Liver (tissue), 9 donors: Measurements from ENCODE around the gene LAMB4. TPM values are rescaled to one million over a fixed set of nuclear protein-coding genes. Genes with fewer than 3 reads are reported as not detected.

ENCODE experiments used
- DNase-seq: peaks from one replicate; pipeline ENCODE4 v3.0.0-alpha.2; 2017; ENCODE audit warnings: low spot score
- H3K27ac ChIP-seq, 2 donors: one replicate each; pipeline ENCODE4 v1.7.0; 2013; ENCODE audit warnings: inconsistent platforms in 2 of 2, low read length in 2 of 2, control low read depth in 1 of 2, low read depth in 1 of 2, mild to moderate bottlenecking in 1 of 2
- H3K27me3 ChIP-seq, 4 donors: one replicate each; pipeline versions ENCODE4 v1.6.1 to v1.7.0; 2013; ENCODE audit warnings: low read length in 3 of 4, inconsistent platforms in 1 of 4, mild to moderate bottlenecking in 1 of 4, moderate library complexity in 1 of 4; ENCODE audit not compliant: control insufficient read depth in 4 of 4, insufficient read depth in 4 of 4
- H3K36me3 ChIP-seq, 4 donors: one replicate each; pipeline versions ENCODE4 v1.6.1 to v1.7.0; 2013; ENCODE audit warnings: low read length in 3 of 4, mild to moderate bottlenecking in 3 of 4, low read depth in 1 of 4, moderate library complexity in 1 of 4; ENCODE audit not compliant: control insufficient read depth in 4 of 4, insufficient read depth in 3 of 4
- H3K4me1 ChIP-seq, 4 donors: one replicate each; pipeline versions ENCODE4 v1.6.1 to v1.7.0; 2013; ENCODE audit warnings: low read length in 3 of 4, mild to moderate bottlenecking in 3 of 4, moderate library complexity in 1 of 4; ENCODE audit not compliant: control insufficient read depth in 4 of 4, insufficient read depth in 4 of 4
- H3K4me3 ChIP-seq, 3 donors: one replicate each; pipeline versions ENCODE4 v1.6.1 to v1.7.0; 2013; ENCODE audit warnings: low read length in 3 of 3, control low read depth in 1 of 3, low read depth in 1 of 3, mild to moderate bottlenecking in 1 of 3
- H3K9ac ChIP-seq, 2 donors: one replicate each; pipeline ENCODE4 v1.7.0; 2013; ENCODE audit warnings: low read length in 2 of 2, mild to moderate bottlenecking in 2 of 2, moderate library complexity in 2 of 2, control low read depth in 1 of 2, low read depth in 1 of 2
- H3K9me3 ChIP-seq, 4 donors: one replicate each; pipeline versions ENCODE4 v1.6.1 to v1.7.0; 2013; ENCODE audit warnings: low read length in 3 of 4; ENCODE audit not compliant: control insufficient read depth in 4 of 4
- ATF3 ChIP-seq: IDR thresholded peaks from 2 replicates; pipeline ENCODE4 v1.6.1; 2016; ENCODE audit warnings: antibody characterized with exemption
- CTCF ChIP-seq: fragments of 150-350 bp; IDR thresholded peaks from 2 replicates; pipeline ENCODE4 v1.5.1; 2017; ENCODE audit warnings: improper control_type of control experiment, low read depth, low read length; ENCODE audit not compliant: missing input control
- EGR1 ChIP-seq, 2 donors: IDR thresholded peaks; 2 replicates each; pipeline ENCODE4 v1.6.1; 2016 to 2018; ENCODE audit warnings: antibody characterized with exemption in 2 of 2, low read depth in 2 of 2
- FOXA1 ChIP-seq: IDR thresholded peaks from 2 replicates; pipeline ENCODE4 v1.6.1; 2016; ENCODE audit warnings: antibody characterized with exemption
- FOXA2 ChIP-seq: IDR thresholded peaks from 2 replicates; pipeline ENCODE4 v1.6.1; 2016; ENCODE audit warnings: antibody characterized with exemption
- GABPA ChIP-seq, 2 donors: IDR thresholded peaks in 1 of 2; conservative IDR thresholded peaks in 1 of 2; 2 replicates each; pipeline ENCODE4 v1.6.1; 2016; ENCODE audit warnings: antibody characterized with exemption in 2 of 2, mild to moderate bottlenecking in 1 of 2, moderate library complexity in 1 of 2
- HNF4A ChIP-seq, 2 donors: conservative IDR thresholded peaks; 2 replicates each; pipeline ENCODE4 v1.6.1; 2016; ENCODE audit warnings: antibody characterized with exemption in 2 of 2, mild to moderate bottlenecking in 2 of 2
- HNF4G ChIP-seq: IDR thresholded peaks from 2 replicates; pipeline ENCODE4 v1.6.1; 2016; ENCODE audit warnings: antibody characterized with exemption
- JUND ChIP-seq, 2 donors: IDR thresholded peaks; 2 replicates each; pipeline ENCODE4 v1.6.1; 2016; ENCODE audit warnings: antibody characterized with exemption in 2 of 2
- MAX ChIP-seq: IDR thresholded peaks from 2 replicates; pipeline ENCODE4 v1.6.1; 2016; ENCODE audit warnings: antibody characterized with exemption
- NR2F2 ChIP-seq: IDR thresholded peaks from 2 replicates; pipeline ENCODE4 v1.6.1; 2016; ENCODE audit warnings: antibody characterized with exemption
- RAD21 ChIP-seq, 2 donors: IDR thresholded peaks; 2 replicates each; pipeline ENCODE4 v1.6.1; 2016; ENCODE audit warnings: antibody characterized with exemption in 2 of 2, mild to moderate bottlenecking in 2 of 2
- REST ChIP-seq: IDR thresholded peaks from 2 replicates; pipeline ENCODE4 v1.6.1; 2016; ENCODE audit warnings: antibody characterized with exemption, mild to moderate bottlenecking
- RXRA ChIP-seq, 2 donors: IDR thresholded peaks; 2 replicates each; pipeline ENCODE4 v1.6.1; 2017 to 2018; ENCODE audit warnings: antibody characterized with exemption in 2 of 2, mild to moderate bottlenecking in 1 of 2
- SP1 ChIP-seq: IDR thresholded peaks from 2 replicates; pipeline ENCODE4 v1.6.1; 2018; ENCODE audit warnings: antibody characterized with exemption, mild to moderate bottlenecking
- TAF1 ChIP-seq: conservative IDR thresholded peaks from 2 replicates; pipeline ENCODE4 v1.6.1; 2016; ENCODE audit warnings: antibody characterized with exemption, mild to moderate bottlenecking
- YY1 ChIP-seq: IDR thresholded peaks from 2 replicates; pipeline ENCODE4 v1.6.1; 2016; ENCODE audit warnings: antibody characterized with exemption, mild to moderate bottlenecking
- ZBTB33 ChIP-seq: IDR thresholded peaks from 2 replicates; pipeline ENCODE4 v1.6.1; 2016; ENCODE audit warnings: antibody characterized with exemption
- WGBS: extraction: QIAGEN DNeasy Blood & Tissue Kit; methylation state at CpG from one replicate; pipeline ENCODE4 v1.1.7; 2013; 5-methylcytosine and 5-hydroxymethylcytosine counted together
- polyA plus RNA-seq, 2 donors: library from polyadenylated mRNA; stranded (reverse) in 1 of 2; unstranded in 1 of 2; fragments of 200-250 nt in 1 of 2; fragments of >200 nt in 1 of 2; fragmentation: Nextera tagmentation in 1 of 2; extraction: Ambion mirVana in 1 of 2; gene quantifications; one replicate each; pipeline versions ENCODE4 v1.2.1 to v1.2.3, GENCODE V29; 2013 to 2015
- total RNA-seq, 2 donors: library from RNA; depleted of rRNA; stranded (reverse); fragments of >200 nt; gene quantifications; one replicate each; pipeline ENCODE4 v1.2.3, GENCODE V29; 2014
- donor health status: healthy.
- donor health status: healthy.
- donor health status: healthy.
- donor health status: healthy.
- donor health status: healthy.

The LAMB4 gene
- total and polyA plus RNA-seq, 4 donors, result under 0.01 to 0.03 TPM; not detected in 2

- 95% methylated on average over 8 of the region's 8 CpGs for WGBS
- no peak overlapping the region for H3K9ac ChIP-seq
Measured at GRCh38 chr7:108171164-108171563, 41.0 kb upstream of the LAMB4 start.

More at GRCh38 chr7:108171164-108171563, 41.0 kb upstream of the LAMB4 start:
- H3K9me3 ChIP-seq, result no peaks in the 10 kb centered on the region
- H3K27me3 ChIP-seq, result no peaks in the 10 kb centered on the region
- no peaks in the 10 kb centered on the region for H3K36me3 ChIP-seq
- TF ChIP-seq ATF3, result no peak
- TF ChIP-seq RXRA (IDR thresholded peaks at IDR 0.05), result no peak
- TF ChIP-seq NR2F2, result no peak
- no peak for TF ChIP-seq YY1
- no peak for TF ChIP-seq GABPA (IDR thresholded peaks at IDR 0.05 in 1 of 2, conservative IDR thresholded peaks at IDR 0.05 in 1 of 2)
- no peak for TF ChIP-seq JUND (IDR thresholded peaks at IDR 0.05)
- no peak for TF ChIP-seq TAF1
- no peak for TF ChIP-seq ZBTB33
- no peak for TF ChIP-seq FOXA2
- no peak for TF ChIP-seq MAX
- TF ChIP-seq REST, result no peak
- no peak for TF ChIP-seq EGR1 (IDR thresholded peaks at IDR 0.05; ENCODE audit: low read depth in 2 of 2)
- TF ChIP-seq RAD21 (IDR thresholded peaks at IDR 0.05), result no peak
- no peak for TF ChIP-seq SP1
- TF ChIP-seq HNF4G, result no peak
- no peak for TF ChIP-seq FOXA1
- no peak for TF ChIP-seq HNF4A (conservative IDR thresholded peaks at IDR 0.05)
- no peak for TF ChIP-seq CTCF
- no peak overlapping the region for H3K4me3 ChIP-seq
- no peaks in the 10 kb centered on the region for H3K4me1 ChIP-seq
- no peak for DNase-seq
- no peak overlapping the region for H3K27ac ChIP-seq
